Measurements from ENCODE around the gene PITPNC1. TPM values are rescaled to one million over a fixed set of nuclear protein-coding genes. Genes with fewer than 3 reads are reported as not detected.

PITPNC1 gene
- total and polyA plus RNA-seq, 2 donors (not counting 1 experiment from before 2014, with no cell fraction given): 5.8 to 7.1 TPM

DNA sequence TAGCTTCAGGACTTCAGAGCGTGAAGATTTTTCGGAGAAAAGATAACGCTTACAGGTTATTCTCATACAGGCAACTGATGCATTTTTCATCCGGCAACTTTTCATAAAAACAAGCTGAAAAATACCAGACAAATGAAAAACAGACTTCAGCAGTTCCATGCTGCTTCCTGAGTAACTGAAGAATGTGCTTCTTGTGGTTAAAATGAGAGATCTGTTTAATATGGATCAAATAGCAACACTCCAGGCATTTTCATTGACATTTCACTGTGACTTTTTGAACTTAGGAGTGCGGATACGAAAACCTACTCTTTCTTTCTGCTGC lies 705 bp upstream of the PITPNC1 start:
- Histone ChIP-seq H3K4me1 (ENCODE audit: control insufficient read depth, extremely low read depth, insufficient read depth, low read length) (peaks cover 14% of the 10 kb centered on the region), H3K4me3 (replicated peaks in 1 of 4; ENCODE audit: control extremely low read depth in 1 of 4, insufficient read depth in 1 of 4, low read depth in 3 of 4, low read length in 4 of 4) (peak overlapping the region; percentile 32 to 86 (median 58)), H3K79me2 (ENCODE audit: control insufficient read depth, insufficient read depth, low read length) (peaks cover 9% of the 10 kb centered on the region), H4K20me1 (ENCODE audit: control insufficient read depth, extremely low read depth, insufficient read depth, low read length) (no peaks in the 10 kb centered on the region), H3K36me3 (ENCODE audit: control insufficient read depth, insufficient read depth, low read length) (no peaks in the 10 kb centered on the region), H2AFZ (ENCODE audit: low read length) (peak overlapping the region; percentile 24), H3K9me3 (ENCODE audit: control insufficient read depth, insufficient read depth, low read depth, low read length) (no peaks in the 10 kb centered on the region), H3K9ac (ENCODE audit: insufficient read depth, low read length) (no peak overlapping the region), H3K4me2 (ENCODE audit: extremely low read depth, insufficient read depth, low read length) (peak overlapping the region; percentile 71), H3K27ac (ENCODE audit: insufficient read depth, low read length) (peak overlapping the region; percentile 73), H3K27me3 (ENCODE audit: control insufficient read depth, insufficient read depth, low read length) (no peaks in the 10 kb centered on the region)
- DNase-seq (ENCODE audit: low read depth in 2 of 2): peak in 1 of 2 donors; percentile 63
- TF ChIP-seq, protein P1, sequence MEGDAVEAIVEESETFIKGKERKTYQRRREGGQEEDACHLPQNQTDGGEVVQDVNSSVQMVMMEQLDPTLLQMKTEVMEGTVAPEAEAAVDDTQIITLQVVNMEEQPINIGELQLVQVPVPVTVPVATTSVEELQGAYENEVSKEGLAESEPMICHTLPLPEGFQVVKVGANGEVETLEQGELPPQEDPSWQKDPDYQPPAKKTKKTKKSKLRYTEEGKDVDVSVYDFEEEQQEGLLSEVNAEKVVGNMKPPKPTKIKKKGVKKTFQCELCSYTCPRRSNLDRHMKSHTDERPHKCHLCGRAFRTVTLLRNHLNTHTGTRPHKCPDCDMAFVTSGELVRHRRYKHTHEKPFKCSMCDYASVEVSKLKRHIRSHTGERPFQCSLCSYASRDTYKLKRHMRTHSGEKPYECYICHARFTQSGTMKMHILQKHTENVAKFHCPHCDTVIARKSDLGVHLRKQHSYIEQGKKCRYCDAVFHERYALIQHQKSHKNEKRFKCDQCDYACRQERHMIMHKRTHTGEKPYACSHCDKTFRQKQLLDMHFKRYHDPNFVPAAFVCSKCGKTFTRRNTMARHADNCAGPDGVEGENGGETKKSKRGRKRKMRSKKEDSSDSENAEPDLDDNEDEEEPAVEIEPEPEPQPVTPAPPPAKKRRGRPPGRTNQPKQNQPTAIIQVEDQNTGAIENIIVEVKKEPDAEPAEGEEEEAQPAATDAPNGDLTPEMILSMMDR (conservative IDR thresholded peaks at IDR 0.05 in 1 of 2, IDR thresholded peaks at IDR 0.05 in 1 of 2; ENCODE audit: low read depth in 1 of 2, low read length in 2 of 2): no peak
- TF ChIP-seq EZH2 (IDR thresholded peaks at IDR 0.05; ENCODE audit: low read length, missing control alignments): no peak

DNA sequence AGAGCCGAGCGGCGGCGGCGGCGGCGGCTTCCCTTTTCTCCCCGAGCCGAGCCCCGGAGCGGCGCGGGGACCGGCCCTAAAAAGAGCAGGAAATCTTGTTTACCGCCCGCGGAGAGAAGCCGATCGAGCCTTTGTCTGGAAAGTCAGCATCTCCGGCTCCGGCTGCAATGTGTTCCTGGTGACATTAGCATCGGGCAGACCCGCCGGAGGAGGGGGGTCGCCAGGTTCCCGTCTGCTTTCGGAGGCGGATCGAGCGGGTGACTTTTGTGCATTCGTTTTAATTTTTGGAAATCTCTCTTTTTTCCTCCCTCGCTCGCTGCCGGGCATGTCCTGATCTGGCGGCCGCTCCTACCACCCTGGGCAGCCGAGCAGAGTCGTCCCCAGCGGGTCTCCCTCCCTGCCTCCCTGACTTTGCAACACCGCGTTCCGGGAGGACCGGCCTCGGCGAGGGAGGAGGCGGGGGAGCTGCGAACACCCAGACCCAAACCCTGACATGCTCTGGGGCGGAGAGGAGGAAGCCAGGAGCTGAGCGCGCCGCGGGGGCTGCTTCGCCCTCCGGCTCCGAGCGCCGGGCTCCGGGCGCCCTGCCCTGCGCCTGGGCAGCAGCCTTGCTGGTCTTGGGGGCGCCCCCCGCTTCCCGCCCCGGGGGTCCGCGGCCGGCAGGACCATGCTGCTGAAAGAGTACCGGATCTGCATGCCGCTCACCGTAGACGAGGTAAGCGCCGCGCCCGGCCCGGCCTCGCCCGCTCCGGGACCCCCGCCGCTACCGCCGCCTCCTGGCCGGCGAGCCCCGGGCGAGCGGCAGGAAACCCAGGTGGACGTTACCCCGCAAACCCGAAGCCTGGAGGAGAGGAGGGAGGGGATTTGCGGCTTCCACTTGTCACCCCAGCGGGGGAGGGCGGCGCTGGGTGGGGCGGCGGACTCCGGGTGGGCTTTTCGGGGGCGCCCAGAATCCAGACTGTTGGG lies 690 bp downstream of the PITPNC1 start:
- TF ChIP-seq, protein P1 (conservative IDR thresholded peaks at IDR 0.05 in 1 of 2, IDR thresholded peaks at IDR 0.05 in 1 of 2; ENCODE audit: low read depth in 1 of 2, low read length in 2 of 2): peak; percentile 26 to 32
- TF ChIP-seq EZH2 (IDR thresholded peaks at IDR 0.05; ENCODE audit: low read length, missing control alignments): no peak
- Histone ChIP-seq H3K79me2 (ENCODE audit: control insufficient read depth, insufficient read depth, low read length) (peaks cover 11% of the 10 kb centered on the region), H3K4me3 (replicated peaks in 1 of 4; ENCODE audit: control extremely low read depth in 1 of 4, insufficient read depth in 1 of 4, low read depth in 3 of 4, low read length in 4 of 4) (peak overlapping the region; percentile 79 to 96 (median 89)), H4K20me1 (ENCODE audit: control insufficient read depth, extremely low read depth, insufficient read depth, low read length) (no peaks in the 10 kb centered on the region), H3K9ac (ENCODE audit: insufficient read depth, low read length) (peak overlapping the region; percentile 78), H3K36me3 (ENCODE audit: control insufficient read depth, insufficient read depth, low read length) (no peaks in the 10 kb centered on the region), H3K27ac (ENCODE audit: insufficient read depth, low read length) (peak overlapping the region; percentile 74), H3K4me1 (ENCODE audit: control insufficient read depth, extremely low read depth, insufficient read depth, low read length) (peaks cover 14% of the 10 kb centered on the region), H2AFZ (ENCODE audit: low read length) (peak overlapping the region; percentile 4), H3K27me3 (ENCODE audit: control insufficient read depth, insufficient read depth, low read length) (no peaks in the 10 kb centered on the region), H3K4me2 (ENCODE audit: extremely low read depth, insufficient read depth, low read length) (peak overlapping the region; percentile 88), H3K9me3 (ENCODE audit: control insufficient read depth, insufficient read depth, low read depth, low read length) (no peaks in the 10 kb centered on the region)
- DNase-seq (ENCODE audit: low read depth in 2 of 2): peak; percentile 40 to 51

DNA sequence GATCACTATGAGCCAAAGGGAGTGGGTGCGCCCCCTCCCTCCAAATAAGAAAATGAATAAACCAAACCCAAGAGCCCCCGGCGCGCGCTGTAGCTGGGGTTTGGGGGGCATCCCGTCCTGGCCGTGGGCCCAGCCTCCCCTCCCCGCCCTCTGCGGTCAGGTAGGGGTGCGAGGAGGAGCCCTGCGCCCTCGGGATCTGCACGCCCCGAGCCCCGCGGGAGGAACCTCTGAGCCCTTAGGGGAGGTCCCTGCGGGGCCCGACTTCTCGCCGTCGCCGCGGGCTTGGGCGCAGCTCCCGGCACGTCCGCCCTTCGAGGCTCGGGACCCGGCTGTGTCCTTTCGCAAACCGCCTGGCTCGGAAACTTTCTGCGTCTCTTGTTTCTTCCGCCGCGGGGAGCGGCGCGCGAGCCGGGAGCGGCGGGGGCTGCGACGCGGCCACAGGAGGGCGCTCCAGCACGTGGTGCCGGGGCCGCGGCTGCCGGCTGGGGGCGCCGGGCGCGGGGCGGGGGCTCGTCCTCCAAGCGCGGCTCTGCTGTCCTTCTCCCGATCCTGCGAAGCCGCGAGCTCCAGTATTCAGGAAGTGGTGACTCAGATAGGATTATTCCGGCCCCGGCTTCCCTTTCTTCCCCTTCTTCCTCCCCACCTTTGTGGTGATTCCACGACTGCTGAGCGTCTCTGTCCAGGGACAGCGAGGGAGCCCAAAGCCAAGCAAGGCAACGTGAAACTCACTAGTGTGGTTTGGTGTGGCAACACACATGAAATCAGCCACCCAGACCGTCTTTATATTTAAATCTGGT lies 1.6 kb downstream of the PITPNC1 start:
- no peaks in the 10 kb centered on the region for H3K27me3 ChIP-seq (ENCODE audit: control insufficient read depth, insufficient read depth, low read length)
- peak overlapping the region; percentile 77 for H2AFZ ChIP-seq (ENCODE audit: low read length)
- H3K9ac ChIP-seq (ENCODE audit: insufficient read depth, low read length): peak overlapping the region; percentile 78
- peak; percentile 74 for DNase-seq (ENCODE audit: low read depth in 2 of 2)
- H3K4me2 ChIP-seq (ENCODE audit: extremely low read depth, insufficient read depth, low read length): peak overlapping the region; percentile 93
- H3K4me3 ChIP-seq (replicated peaks in 1 of 4; ENCODE audit: control extremely low read depth in 1 of 4, insufficient read depth in 1 of 4, low read depth in 3 of 4, low read length in 4 of 4): peak overlapping the region; percentile 56 to 96 (median 89)
- TF ChIP-seq EZH2 (IDR thresholded peaks at IDR 0.05; ENCODE audit: low read length, missing control alignments): no peak
- TF ChIP-seq, protein P1 (conservative IDR thresholded peaks at IDR 0.05 in 1 of 2, IDR thresholded peaks at IDR 0.05 in 1 of 2; ENCODE audit: low read depth in 1 of 2, low read length in 2 of 2): peak; percentile 24 to 31
- H3K27ac ChIP-seq (ENCODE audit: insufficient read depth, low read length): peak overlapping the region; percentile 74
- no peaks in the 10 kb centered on the region for H3K36me3 ChIP-seq (ENCODE audit: control insufficient read depth, insufficient read depth, low read length)
- H3K79me2 ChIP-seq (ENCODE audit: control insufficient read depth, insufficient read depth, low read length): peaks cover 13% of the 10 kb centered on the region
- no peaks in the 10 kb centered on the region for H4K20me1 ChIP-seq (ENCODE audit: control insufficient read depth, extremely low read depth, insufficient read depth, low read length)
- peaks cover 14% of the 10 kb centered on the region for H3K4me1 ChIP-seq (ENCODE audit: control insufficient read depth, extremely low read depth, insufficient read depth, low read length)
- no peaks in the 10 kb centered on the region for H3K9me3 ChIP-seq (ENCODE audit: control insufficient read depth, insufficient read depth, low read depth, low read length)

All from fibroblast of lung (primary cell).